ENCODE measurements around the gene GRAMD2B. TPM values are rescaled to one million over a fixed set of nuclear protein-coding genes. Genes with fewer than 3 reads are reported as not detected.

GRAMD2B gene
- total RNA-seq, 6 donors from 2014 or later: 11.3 to 70.4 (median 17.7) TPM

DNA sequence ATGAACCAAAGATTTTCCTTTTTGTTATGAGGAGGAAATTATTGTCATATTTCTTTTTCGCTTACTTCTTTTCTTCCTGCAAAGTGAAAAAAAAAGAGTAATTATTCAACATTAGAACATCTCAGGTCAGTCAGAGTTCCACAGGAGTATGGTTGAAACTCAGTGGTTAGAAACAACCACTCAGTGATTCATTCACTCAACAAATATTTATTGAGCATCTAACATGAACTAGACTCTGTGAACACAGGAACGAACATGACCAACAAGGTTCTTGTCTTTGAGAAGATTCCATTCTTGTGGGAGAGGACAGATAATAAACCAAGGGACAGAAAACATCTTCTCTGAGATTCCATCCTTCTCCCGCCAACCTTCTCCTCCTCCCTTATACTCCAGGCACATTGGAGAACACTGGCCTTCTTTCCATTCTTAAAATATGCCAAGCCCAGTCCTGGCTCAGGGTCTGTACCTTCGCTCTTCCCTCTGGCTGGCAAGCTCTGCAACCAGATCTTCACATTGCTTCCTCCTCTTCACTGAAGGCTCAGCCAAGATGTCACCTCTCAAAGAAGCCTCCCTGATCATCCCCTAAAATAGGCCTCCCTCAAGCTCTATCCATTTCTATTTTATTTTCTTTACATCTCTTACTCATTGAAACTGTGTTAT, 6.8 kb upstream of the GRAMD2B start:
- Histone ChIP-seq H3K9me3 (no peaks in the 10 kb centered on the region), H3K27me3 (no peaks in the 10 kb centered on the region), H3K4me1 (peaks cover 5 to 17% (median 12%) of the 10 kb centered on the region in 4 donors), H3K36me3 (no peaks in the 10 kb centered on the region), H3K27ac (peak overlapping the region in 1 of 4 donors; percentile 60), H3K4me3 (no peak overlapping the region)
- 90 to 92% methylated on average over 4 of the region's 4 CpGs for WGBS, 2 donors
- no peak for ATAC-seq (ENCODE audit: low FRiP score in 2 of 2)
- no peak for TF ChIP-seq POLR2AphosphoS5 (IDR thresholded peaks at IDR 0.05)
- no peak for TF ChIP-seq EP300 (IDR thresholded peaks at IDR 0.05)
- TF ChIP-seq, protein P1, sequence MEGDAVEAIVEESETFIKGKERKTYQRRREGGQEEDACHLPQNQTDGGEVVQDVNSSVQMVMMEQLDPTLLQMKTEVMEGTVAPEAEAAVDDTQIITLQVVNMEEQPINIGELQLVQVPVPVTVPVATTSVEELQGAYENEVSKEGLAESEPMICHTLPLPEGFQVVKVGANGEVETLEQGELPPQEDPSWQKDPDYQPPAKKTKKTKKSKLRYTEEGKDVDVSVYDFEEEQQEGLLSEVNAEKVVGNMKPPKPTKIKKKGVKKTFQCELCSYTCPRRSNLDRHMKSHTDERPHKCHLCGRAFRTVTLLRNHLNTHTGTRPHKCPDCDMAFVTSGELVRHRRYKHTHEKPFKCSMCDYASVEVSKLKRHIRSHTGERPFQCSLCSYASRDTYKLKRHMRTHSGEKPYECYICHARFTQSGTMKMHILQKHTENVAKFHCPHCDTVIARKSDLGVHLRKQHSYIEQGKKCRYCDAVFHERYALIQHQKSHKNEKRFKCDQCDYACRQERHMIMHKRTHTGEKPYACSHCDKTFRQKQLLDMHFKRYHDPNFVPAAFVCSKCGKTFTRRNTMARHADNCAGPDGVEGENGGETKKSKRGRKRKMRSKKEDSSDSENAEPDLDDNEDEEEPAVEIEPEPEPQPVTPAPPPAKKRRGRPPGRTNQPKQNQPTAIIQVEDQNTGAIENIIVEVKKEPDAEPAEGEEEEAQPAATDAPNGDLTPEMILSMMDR (IDR thresholded peaks at IDR 0.05): no peak
- TF ChIP-seq POLR2A (IDR thresholded peaks at IDR 0.05): no peak
- no peak for DNase-seq

DNA sequence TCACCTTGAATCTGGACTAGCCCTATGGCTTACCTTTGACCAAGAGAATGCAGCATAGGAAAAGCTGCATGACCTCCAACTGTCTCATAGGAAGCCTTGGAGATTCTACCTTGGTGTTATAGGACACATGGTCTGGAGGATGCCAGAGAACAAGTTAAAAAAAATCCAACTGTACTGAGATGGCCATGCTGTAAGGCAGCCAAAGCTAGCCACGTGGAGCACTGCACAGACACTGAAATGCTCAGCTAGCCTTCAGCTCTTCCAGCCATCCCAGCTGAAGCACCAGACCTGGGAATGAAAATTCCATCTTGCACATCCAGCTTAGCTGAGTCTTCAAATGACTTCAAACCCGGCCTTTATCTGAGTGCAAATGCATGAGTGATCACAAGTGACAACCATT, 6.0 kb upstream of the GRAMD2B start:
- TF ChIP-seq, protein P1 (IDR thresholded peaks at IDR 0.05): no peak
- TF ChIP-seq POLR2AphosphoS5 (IDR thresholded peaks at IDR 0.05) (no peak), POLR2A (IDR thresholded peaks at IDR 0.05) (no peak), EP300 (IDR thresholded peaks at IDR 0.05) (no peak)
- ATAC-seq (ENCODE audit: low FRiP score in 2 of 2): no peak
- no peaks in the 10 kb centered on the region for H3K27me3 ChIP-seq
- no peaks in the 10 kb centered on the region for H3K36me3 ChIP-seq
- H3K9me3 ChIP-seq: no peaks in the 10 kb centered on the region
- peaks cover 5 to 17% (median 12%) of the 10 kb centered on the region in 4 donors for H3K4me1 ChIP-seq
- H3K27ac ChIP-seq: no peak overlapping the region
- no peak for DNase-seq
- WGBS, 2 donors: 90 to 97% methylated on average over 2 of the region's 2 CpGs
- no peak overlapping the region for H3K4me3 ChIP-seq

DNA sequence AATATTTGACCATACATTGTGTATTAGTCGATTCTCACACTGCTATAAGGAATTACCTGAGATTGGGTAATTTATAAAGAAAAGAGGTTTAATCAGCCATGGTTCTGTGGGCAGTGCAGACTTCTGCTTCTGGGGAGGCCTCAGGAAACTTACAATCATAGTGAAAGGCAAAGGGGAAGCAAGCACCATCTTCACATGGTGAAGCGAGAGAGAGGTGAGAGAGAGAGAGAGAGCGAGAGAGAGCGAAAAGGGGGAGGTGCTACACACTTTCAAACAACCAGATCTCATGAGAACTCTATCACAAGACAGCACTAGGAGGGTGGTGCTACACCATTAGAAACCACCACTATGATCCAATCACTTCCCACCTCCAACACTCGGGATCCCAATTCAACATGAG, 4.1 kb upstream of the GRAMD2B start:
- TF ChIP-seq, protein P1 (IDR thresholded peaks at IDR 0.05): no peak
- TF ChIP-seq POLR2A (IDR thresholded peaks at IDR 0.05): no peak
- no peak for TF ChIP-seq POLR2AphosphoS5 (IDR thresholded peaks at IDR 0.05)
- TF ChIP-seq EP300 (IDR thresholded peaks at IDR 0.05): no peak
- ATAC-seq (ENCODE audit: low FRiP score in 2 of 2): no peak

DNA sequence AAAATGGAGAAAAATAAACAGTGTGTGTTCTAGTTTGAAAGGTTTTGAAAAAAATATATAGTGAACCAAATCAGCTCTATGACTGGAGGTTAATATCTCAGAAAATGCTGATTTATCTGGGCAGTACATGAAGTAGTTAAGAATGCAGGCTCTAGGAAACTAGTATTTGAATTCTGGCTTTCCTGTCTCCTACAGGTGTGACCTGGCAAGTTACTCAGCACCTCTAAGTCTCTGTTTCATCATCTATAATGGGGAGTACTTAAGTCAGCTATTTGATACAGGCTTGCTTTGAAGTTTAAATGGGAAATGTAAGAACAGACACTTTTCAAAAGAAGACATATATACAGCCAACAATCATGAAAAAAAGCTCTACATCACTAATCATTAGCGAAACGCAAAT, 5.2 kb downstream of the GRAMD2B start:
- H3K36me3 ChIP-seq: peaks cover 0 to 19% (median 0%) of the 10 kb centered on the region in 4 donors
- H3K4me3 ChIP-seq: no peak overlapping the region
- 21 to 29% methylated on average over 2 of the region's 2 CpGs for WGBS, 2 donors
- H3K9me3 ChIP-seq: no peaks in the 10 kb centered on the region
- H3K27me3 ChIP-seq: no peaks in the 10 kb centered on the region
- TF ChIP-seq POLR2AphosphoS5 (IDR thresholded peaks at IDR 0.05) (no peak), EP300 (IDR thresholded peaks at IDR 0.05) (no peak), POLR2A (IDR thresholded peaks at IDR 0.05) (no peak)
- TF ChIP-seq, protein P1 (IDR thresholded peaks at IDR 0.05): no peak
- DNase-seq: no peak
- ATAC-seq (ENCODE audit: low FRiP score in 2 of 2): no peak
- H3K27ac ChIP-seq: no peak overlapping the region
- peaks cover 0 to 17% (median 10%) of the 10 kb centered on the region in 4 donors for H3K4me1 ChIP-seq

More for the DNA sequence above, 4.1 kb upstream of the GRAMD2B start:
- no peaks in the 10 kb centered on the region for H3K36me3 ChIP-seq
- WGBS, 2 donors: 85 to 87% methylated on average over 5 of the region's 5 CpGs
- H3K27ac ChIP-seq: no peak overlapping the region
- H3K4me1 ChIP-seq: peaks cover 9 to 21% (median 16%) of the 10 kb centered on the region in 4 donors
- H3K27me3 ChIP-seq: no peaks in the 10 kb centered on the region
- no peak overlapping the region for H3K4me3 ChIP-seq
- H3K9me3 ChIP-seq: no peaks in the 10 kb centered on the region
- DNase-seq: no peak

DNA sequence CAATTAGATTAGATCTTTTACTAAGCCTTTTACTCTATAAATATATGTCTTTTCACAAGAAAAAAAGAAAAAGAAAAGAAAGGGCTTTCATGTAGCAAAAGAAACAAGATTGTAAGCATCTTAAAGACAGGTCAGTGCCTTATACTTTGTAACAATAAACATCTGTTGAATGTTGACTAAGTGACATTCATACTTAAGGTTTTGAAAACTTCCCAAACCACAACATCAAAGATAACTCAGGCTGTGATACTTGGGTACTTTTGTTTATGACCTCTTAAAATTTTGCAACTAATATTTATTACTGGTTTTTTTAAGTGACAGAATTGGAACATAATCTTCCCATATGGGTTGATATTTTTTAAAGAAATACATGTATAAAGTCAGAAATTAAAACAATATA, 7.4 kb downstream of the GRAMD2B start:
- no peak overlapping the region for H3K4me3 ChIP-seq
- DNase-seq (no peak), ATAC-seq (ENCODE audit: low FRiP score in 2 of 2) (no peak)
- H3K4me1 ChIP-seq: peaks cover 0 to 2% (median 0%) of the 10 kb centered on the region in 4 donors
- no peak overlapping the region for H3K27ac ChIP-seq
- peaks cover 0 to 19% (median 0%) of the 10 kb centered on the region in 4 donors for H3K36me3 ChIP-seq
- no peaks in the 10 kb centered on the region for H3K9me3 ChIP-seq
- no peak for TF ChIP-seq POLR2AphosphoS5 (IDR thresholded peaks at IDR 0.05)
- H3K27me3 ChIP-seq: no peaks in the 10 kb centered on the region

Data from upper lobe of left lung (tissue), 6 donors.